H9 (cell line): ENCODE data around the gene TH. TPM values are rescaled to one million over a fixed set of nuclear protein-coding genes. Genes with fewer than 3 reads are reported as not detected.

Experiments used
- DNase-seq: peaks from one replicate; pipeline ENCODE4 v3.0.0-alpha.2; 2017
- H2AFZ ChIP-seq: one replicate; pipeline ENCODE4 v1.6.1; 2013; ENCODE audit warnings: mild to moderate bottlenecking, low read length, control low read depth, moderate library complexity
- H2AK5ac ChIP-seq: 2 replicates; pipeline ENCODE4 v1.6.1; 2013; ENCODE audit warnings: low read length, control low read depth, mixed read lengths; ENCODE audit not compliant: insufficient read length
- H2BK120ac ChIP-seq: one replicate; pipeline ENCODE4 v1.6.1; 2013; ENCODE audit warnings: low read depth, mild to moderate bottlenecking, low read length, control low read depth, inconsistent platforms; ENCODE audit not compliant: poor library complexity, severe bottlenecking
- H2BK12ac ChIP-seq: 2 replicates; pipeline ENCODE4 v1.6.1; 2013; ENCODE audit warnings: low read length, control low read depth, mixed read lengths, low read depth; ENCODE audit not compliant: insufficient read length
- H2BK15ac ChIP-seq: 2 replicates; pipeline ENCODE4 v1.6.1; 2013; ENCODE audit warnings: low read depth, low read length, control low read depth
- H2BK20ac ChIP-seq: one replicate; pipeline ENCODE4 v1.6.1; 2013; ENCODE audit warnings: low read depth, mild to moderate bottlenecking, low read length, control low read depth, inconsistent platforms; ENCODE audit not compliant: poor library complexity, severe bottlenecking
- H2BK5ac ChIP-seq: 2 replicates; pipeline ENCODE4 v1.6.1; 2013; ENCODE audit warnings: low read length, control low read depth, mixed read lengths; ENCODE audit not compliant: insufficient read length
- H3K14ac ChIP-seq: 2 replicates; pipeline ENCODE4 v1.6.1; 2013; ENCODE audit warnings: low read length, control low read depth; ENCODE audit not compliant: insufficient read depth
- H3K18ac ChIP-seq: 2 replicates; pipeline ENCODE4 v1.6.1; 2013; ENCODE audit warnings: low read depth, mild to moderate bottlenecking, mixed read lengths, low read length, control low read depth; ENCODE audit not compliant: insufficient read length
- H3K23ac ChIP-seq: 2 replicates; pipeline ENCODE4 v1.6.1; 2013; ENCODE audit warnings: low read length, control low read depth, mixed read lengths, low read depth; ENCODE audit not compliant: insufficient read length
- H3K23me2 ChIP-seq: 2 replicates; pipeline ENCODE4 v1.6.1; 2013; ENCODE audit warnings: low read depth, mild to moderate bottlenecking, mixed read lengths, low read length, control low read depth; ENCODE audit not compliant: insufficient read length, poor library complexity, severe bottlenecking
- H3K27ac ChIP-seq: 2 replicates; pipeline ENCODE4 v1.5.1; 2013; ENCODE audit warnings: low read length, control low read depth, mixed read lengths, low read depth; ENCODE audit not compliant: insufficient read length
- H3K27me3 ChIP-seq: 2 replicates; pipeline ENCODE4 v1.6.1; 2013; ENCODE audit warnings: low read length, control low read depth, inconsistent platforms; ENCODE audit not compliant: insufficient read depth
- H3K4ac ChIP-seq: 2 replicates; pipeline ENCODE4 v1.6.1; 2013; ENCODE audit warnings: low read depth, mild to moderate bottlenecking, control low read depth, inconsistent platforms, low read length, moderate library complexity
- H3K4me1 ChIP-seq: 2 replicates; pipeline ENCODE4 v1.6.1; 2013; ENCODE audit warnings: low read length, control low read depth, inconsistent platforms; ENCODE audit not compliant: insufficient read depth
- H3K4me2 ChIP-seq: 2 replicates; pipeline ENCODE4 v1.6.1; 2013; ENCODE audit warnings: low read length, control low read depth, mixed read lengths; ENCODE audit not compliant: insufficient read length, insufficient read depth
- H3K56ac ChIP-seq: 2 replicates; pipeline ENCODE4 v1.6.1; 2013; ENCODE audit warnings: low read depth, mild to moderate bottlenecking, mixed read lengths, low read length, control low read depth; ENCODE audit not compliant: insufficient read length
- H3K79me1 ChIP-seq: 2 replicates; pipeline ENCODE4 v1.6.1; 2013; ENCODE audit warnings: low read depth, mild to moderate bottlenecking, moderate library complexity, low read length, control low read depth, inconsistent platforms; ENCODE audit not compliant: insufficient read depth, poor library complexity, severe bottlenecking
- H3K79me2 ChIP-seq: 2 replicates; pipeline ENCODE4 v1.6.1; 2013; ENCODE audit warnings: low read length, control low read depth, inconsistent platforms; ENCODE audit not compliant: insufficient read depth
- H3K9ac ChIP-seq: 2 replicates; pipeline ENCODE4 v1.6.1; 2013; ENCODE audit warnings: low read length, control low read depth, mixed read lengths; ENCODE audit not compliant: insufficient read length; ENCODE audit errors: extremely low read depth
- H3K9me3 ChIP-seq: one replicate; pipeline ENCODE4 v1.6.1; 2013; ENCODE audit warnings: low read depth, low read length, inconsistent platforms; ENCODE audit not compliant: control insufficient read depth
- H3T11ph ChIP-seq: one replicate; pipeline ENCODE4 v1.6.1; 2013; ENCODE audit warnings: mild to moderate bottlenecking, low read length, control low read depth, inconsistent platforms
- H4K20me1 ChIP-seq: one replicate; pipeline ENCODE4 v1.6.1; 2013; ENCODE audit not compliant: control insufficient read depth, insufficient read length, insufficient read depth
- H4K5ac ChIP-seq: 2 replicates; pipeline ENCODE4 v1.6.1; 2013; ENCODE audit warnings: low read depth, mild to moderate bottlenecking, mixed read lengths, low read length, control low read depth; ENCODE audit not compliant: insufficient read length
- H4K8ac ChIP-seq: replicated peaks from 2 replicates; pipeline ENCODE4 v1.6.1; 2013; ENCODE audit warnings: low read length, control low read depth, mixed read lengths, low read depth; ENCODE audit not compliant: insufficient read length
- H4K91ac ChIP-seq: 2 replicates; pipeline ENCODE4 v1.6.1; 2013; ENCODE audit warnings: low read depth, mild to moderate bottlenecking, moderate library complexity, mixed read lengths, low read length, control low read depth; ENCODE audit not compliant: insufficient read length
- H3K27ac Mint-ChIP-seq, 3 experiments: 2 replicates in 2 of 3; 3 replicates in 1 of 3; pipeline ENCODE4 v1.8.0; 2020 to 2021; ENCODE audit warnings: mixed read lengths in 3 of 3, mild to moderate bottlenecking in 1 of 3, moderate library complexity in 1 of 3
- H3K27me3 Mint-ChIP-seq: 2 replicates; pipeline ENCODE4 v1.8.0; 2021; ENCODE audit warnings: low read depth, mild to moderate bottlenecking, moderate library complexity, mixed read lengths
- H3K36me3 Mint-ChIP-seq, 3 experiments: 2 replicates in 2 of 3; 3 replicates in 1 of 3; pipeline ENCODE4 v1.8.0; 2020 to 2021; ENCODE audit warnings: low read depth in 3 of 3, mixed read lengths in 3 of 3; ENCODE audit not compliant: insufficient read depth in 1 of 3
- H3K4me1 Mint-ChIP-seq, 2 experiments: 2 replicates each; pipeline ENCODE4 v1.8.0; 2020; ENCODE audit warnings: mixed read lengths in 2 of 2
- H3K4me3 Mint-ChIP-seq, 2 experiments: 2 replicates in 1 of 2; 3 replicates in 1 of 2; pipeline ENCODE4 v1.8.0; 2020 to 2021; ENCODE audit warnings: mild to moderate bottlenecking in 2 of 2, mixed read lengths in 2 of 2, moderate library complexity in 1 of 2
- H3K9me3 Mint-ChIP-seq, 2 experiments: 2 replicates in 1 of 2; 3 replicates in 1 of 2; pipeline ENCODE4 v1.8.0; 2020; ENCODE audit warnings: mild to moderate bottlenecking in 2 of 2, mixed read lengths in 2 of 2, moderate library complexity in 1 of 2
- WGBS: extraction: QIAGEN DNeasy Blood & Tissue Kit; methylation state at CpG from one replicate; pipeline ENCODE4 v1.1.7; 2013; ENCODE audit warnings: missing lambda C conversion rate, low lambda C conversion rate, mixed read lengths; ENCODE audit not compliant: insufficient read length; ENCODE audit errors: extremely low coverage; 5-methylcytosine and 5-hydroxymethylcytosine counted together
- total RNA-seq: library from RNA; stranded (reverse); gene quantifications from 2 replicates; pipeline ENCODE4 v1.2.1, GENCODE V29; 2021
- TF ChIP-seq, protein P1 (sequence below): fragments of 200-600 bp; sonication (generic); conservative IDR thresholded peaks from 3 replicates; pipeline ENCODE4 v1.8.0; 2021; ENCODE audit warnings: antibody characterized with exemption, mild to moderate bottlenecking

TH gene
- total RNA-seq, 1 experiment from 2014 or later = not detected

DNA sequence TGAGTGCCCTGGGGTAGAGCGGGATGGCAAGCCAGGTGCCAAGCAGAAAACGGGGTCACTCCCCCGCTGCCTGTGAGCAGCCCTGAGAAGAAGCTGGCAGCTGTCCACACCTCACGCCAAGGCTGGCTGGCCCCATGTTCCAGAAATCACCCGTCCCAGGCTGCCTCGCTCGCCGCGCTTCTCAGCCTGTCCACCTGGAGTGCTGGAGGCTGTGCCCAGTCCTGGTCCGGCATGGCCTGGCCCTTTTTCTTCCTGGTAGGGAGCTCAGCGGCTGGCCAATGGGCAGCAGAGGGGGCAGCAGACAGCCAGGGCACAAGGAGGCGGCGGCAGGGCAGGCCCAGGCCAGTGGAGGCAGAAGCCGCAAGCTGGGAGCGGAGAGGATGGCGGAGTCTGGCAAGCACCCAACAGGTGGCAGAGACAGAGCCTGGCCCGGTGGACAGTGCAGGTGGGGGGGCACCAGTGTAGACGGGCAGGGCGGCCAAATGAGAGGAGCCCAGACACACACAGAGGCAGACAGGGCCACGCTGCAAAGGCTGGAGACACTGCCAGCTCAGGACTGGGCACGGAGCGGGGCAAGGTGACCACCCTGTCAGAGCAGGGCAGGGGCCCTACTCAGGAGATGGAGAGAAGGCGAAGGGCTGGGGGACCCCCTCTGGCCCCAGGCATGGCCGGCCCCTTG lies 37.2 kb upstream of the TH start:
- Histone ChIP-seq H2BK15ac (no peak overlapping the region), H4K8ac (no peak overlapping the region), H4K5ac (no peak overlapping the region), H2BK5ac (no peak overlapping the region), H3K23me2 (no peaks in the 10 kb centered on the region), H3K9me3 (no peaks in the 10 kb centered on the region), H3K18ac (no peak overlapping the region), H2AFZ (no peak overlapping the region), H2BK12ac (no peak overlapping the region), H3K14ac (no peak overlapping the region), H2BK120ac (no peak overlapping the region), H3K79me2 (no peaks in the 10 kb centered on the region), H2BK20ac (no peak overlapping the region), H3K27ac (no peak overlapping the region), H3K4me2 (no peak overlapping the region), H3K56ac (no peak overlapping the region), H3K79me1 (no peaks in the 10 kb centered on the region), H3K27me3 (no peaks in the 10 kb centered on the region; the same call in 1 of the 2 replicates), H3K9ac (no peak overlapping the region), H3K23ac (no peak overlapping the region), H3T11ph (no peak overlapping the region), H4K20me1 (no peaks in the 10 kb centered on the region), H3K4ac (no peak overlapping the region), H3K4me1 (peaks cover 3% of the 10 kb centered on the region; the same call in 1 of the 2 replicates), H2AK5ac (no peak overlapping the region), H4K91ac (no peak overlapping the region)
- peak; percentile 45 for DNase-seq
- peaks cover 43% of the 10 kb centered on the region for H3K27me3 Mint-ChIP-seq
- no CpG with 5 or more reads among the region's 24 CpGs for WGBS
- no peak overlapping the region for H3K4me3 Mint-ChIP-seq
- no peaks in the 10 kb centered on the region for H3K9me3 Mint-ChIP-seq
- H3K4me1 Mint-ChIP-seq = peaks cover 9% of the 10 kb centered on the region in 2 experiments
- H3K36me3 Mint-ChIP-seq = no peaks in the 10 kb centered on the region
- TF ChIP-seq, protein P1, sequence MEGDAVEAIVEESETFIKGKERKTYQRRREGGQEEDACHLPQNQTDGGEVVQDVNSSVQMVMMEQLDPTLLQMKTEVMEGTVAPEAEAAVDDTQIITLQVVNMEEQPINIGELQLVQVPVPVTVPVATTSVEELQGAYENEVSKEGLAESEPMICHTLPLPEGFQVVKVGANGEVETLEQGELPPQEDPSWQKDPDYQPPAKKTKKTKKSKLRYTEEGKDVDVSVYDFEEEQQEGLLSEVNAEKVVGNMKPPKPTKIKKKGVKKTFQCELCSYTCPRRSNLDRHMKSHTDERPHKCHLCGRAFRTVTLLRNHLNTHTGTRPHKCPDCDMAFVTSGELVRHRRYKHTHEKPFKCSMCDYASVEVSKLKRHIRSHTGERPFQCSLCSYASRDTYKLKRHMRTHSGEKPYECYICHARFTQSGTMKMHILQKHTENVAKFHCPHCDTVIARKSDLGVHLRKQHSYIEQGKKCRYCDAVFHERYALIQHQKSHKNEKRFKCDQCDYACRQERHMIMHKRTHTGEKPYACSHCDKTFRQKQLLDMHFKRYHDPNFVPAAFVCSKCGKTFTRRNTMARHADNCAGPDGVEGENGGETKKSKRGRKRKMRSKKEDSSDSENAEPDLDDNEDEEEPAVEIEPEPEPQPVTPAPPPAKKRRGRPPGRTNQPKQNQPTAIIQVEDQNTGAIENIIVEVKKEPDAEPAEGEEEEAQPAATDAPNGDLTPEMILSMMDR = peak; percentile 31; the same call in 1 of the 3 replicates
- H3K27ac Mint-ChIP-seq = no peak overlapping the region; a peak in 1 of 7 replicates
